Peyer's patch (tissue), 4 donors: Measurements from ENCODE around the gene PARVA. TPM values are rescaled to one million over a fixed set of nuclear protein-coding genes. Genes with fewer than 3 reads are reported as not detected.

ENCODE experiments used
- DNase-seq, 3 donors: peaks; one replicate each; pipeline ENCODE4 v3.0.0-alpha.2; 2017 to 2019
- H3K27ac ChIP-seq, 4 donors: fragments of 200-600 bp; sonication (generic); one replicate each; pipeline ENCODE4 v1.5.1; 2016 to 2019
- H3K27me3 ChIP-seq, 2 donors: fragments of 200-600 bp; sonication (generic); one replicate each; pipeline ENCODE4 v1.5.1; 2019
- H3K36me3 ChIP-seq, 3 donors: fragments of 200-600 bp; sonication (generic); one replicate each; pipeline ENCODE4 v1.5.1; 2016 to 2019
- H3K4me1 ChIP-seq, 4 donors: fragments of 200-600 bp; sonication (generic); one replicate each; pipeline ENCODE4 v1.5.1; 2016 to 2019
- H3K4me3 ChIP-seq, 4 donors: fragments of 200-600 bp; sonication (generic); 1 replicate in 3 of 4; 2 replicates in 1 of 4; pipeline ENCODE4 v1.5.1; 2016 to 2019; ENCODE audit warnings: mild to moderate bottlenecking in 1 of 4
- H3K9me3 ChIP-seq, 4 donors: fragments of 200-600 bp; sonication (generic); one replicate each; pipeline ENCODE4 v1.5.1; 2016 to 2019; ENCODE audit warnings: mild to moderate bottlenecking in 1 of 4
- CTCF ChIP-seq, 6 experiments: fragments of 450-650 bp in 4 of 6; fragments of 200-600 bp in 2 of 6; sonication (generic) in 1 of 6; IDR thresholded peaks; one replicate each; pipeline ENCODE4 v1.5.1; 2017 to 2019; ENCODE audit warnings: antibody characterized with exemption in 6 of 6, mild to moderate bottlenecking in 3 of 6, moderate library complexity in 1 of 6
- POLR2A ChIP-seq, 2 donors: fragments of 450-650 bp; IDR thresholded peaks; one replicate each; pipeline ENCODE4 v1.5.1; 2017; ENCODE audit warnings: antibody characterized with exemption in 2 of 2, mild to moderate bottlenecking in 2 of 2, moderate library complexity in 2 of 2
- total RNA-seq, 4 donors: library from RNA; depleted of rRNA; stranded (reverse); fragments of >200 nt; gene quantifications; one replicate each; pipeline ENCODE4 v1.1.0, GENCODE V29; 2016

PARVA gene
- total RNA-seq, 4 donors from 2014 or later = 13.7 to 35.5 (median 26.2) TPM

- Histone ChIP-seq H3K36me3 (no peaks in the 10 kb centered on the region), H3K4me1 (peaks cover 0 to 11% (median 0%) of the 10 kb centered on the region in 4 donors), H3K9me3 (no peaks in the 10 kb centered on the region), H3K27me3 (no peaks in the 10 kb centered on the region), H3K4me3 (no peak overlapping the region), H3K27ac (peak overlapping the region in 1 of 4 donors; percentile 99)
- TF ChIP-seq CTCF (IDR thresholded peaks at IDR 0.05) = no peak
- no peak for TF ChIP-seq POLR2A (IDR thresholded peaks at IDR 0.05)
- DNase-seq = no peak
These were observed 4.5 kb downstream of the PARVA start for GRCh38 chr11:12381875-12382274.

DNA sequence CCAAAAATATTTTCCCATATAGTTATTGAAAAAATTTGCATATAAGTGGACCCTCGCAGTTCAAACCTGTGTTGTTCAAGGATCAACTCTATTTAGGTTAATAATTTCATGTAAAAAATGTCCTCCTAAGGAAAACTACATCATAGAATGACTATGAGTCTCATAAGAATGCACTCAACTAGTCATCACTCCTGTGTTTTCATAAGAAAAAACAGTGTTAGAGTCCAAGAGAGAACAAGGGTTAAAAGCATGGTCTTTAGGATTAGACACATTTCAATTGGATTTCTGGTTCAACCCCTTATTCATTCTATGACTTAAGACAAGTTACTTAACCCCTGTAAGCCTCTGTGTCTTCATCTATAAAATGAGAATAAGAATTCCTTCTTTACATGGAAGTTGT is 5.1 kb downstream of the PARVA start:
- Histone ChIP-seq H3K27ac (peak overlapping the region in 1 of 4 donors; percentile 99), H3K4me1 (peaks cover 0 to 7% (median 0%) of the 10 kb centered on the region in 4 donors), H3K36me3 (no peaks in the 10 kb centered on the region), H3K4me3 (no peak overlapping the region), H3K9me3 (no peaks in the 10 kb centered on the region), H3K27me3 (no peaks in the 10 kb centered on the region)
- no peak for DNase-seq
- TF ChIP-seq CTCF (IDR thresholded peaks at IDR 0.05) (no peak), POLR2A (IDR thresholded peaks at IDR 0.05) (no peak)

GRCh38 chr11:12386309-12386708 is 8.9 kb downstream of the PARVA start:
- TF ChIP-seq CTCF (IDR thresholded peaks at IDR 0.05) = no peak
- TF ChIP-seq POLR2A (IDR thresholded peaks at IDR 0.05) = no peak
- Histone ChIP-seq H3K36me3 (no peaks in the 10 kb centered on the region), H3K27ac (peak overlapping the region in 2 of 4 donors; percentile 53 to 75), H3K4me3 (no peak overlapping the region), H3K27me3 (no peaks in the 10 kb centered on the region), H3K4me1 (peaks cover 0 to 15% (median 0%) of the 10 kb centered on the region in 4 donors), H3K9me3 (no peaks in the 10 kb centered on the region)
- no peak for DNase-seq

DNA sequence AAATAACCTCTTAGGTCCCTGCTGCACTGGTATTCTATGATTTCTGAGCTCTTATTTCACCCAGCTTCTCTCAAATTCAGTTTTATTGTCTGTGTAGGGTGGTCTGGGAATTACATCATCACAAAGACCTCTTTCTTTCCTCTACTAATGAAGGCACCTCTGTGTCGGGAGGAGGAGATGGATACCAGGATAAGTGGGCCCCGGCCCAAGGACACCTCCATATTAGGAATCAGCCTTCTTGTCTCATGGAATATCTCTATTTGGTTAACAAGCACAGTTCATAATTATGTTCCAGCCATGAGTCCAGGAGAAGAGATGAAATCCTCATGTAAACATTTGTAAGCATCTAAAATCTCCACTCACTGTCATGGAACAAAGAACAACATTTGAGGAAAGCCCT is 9.4 kb downstream of the PARVA start:
- Histone ChIP-seq H3K27me3 (no peaks in the 10 kb centered on the region), H3K4me1 (peaks cover 0 to 16% (median 0%) of the 10 kb centered on the region in 4 donors), H3K27ac (peak overlapping the region in 2 of 4 donors; percentile 53 to 75), H3K36me3 (no peaks in the 10 kb centered on the region), H3K4me3 (no peak overlapping the region), H3K9me3 (no peaks in the 10 kb centered on the region)
- no peak for TF ChIP-seq POLR2A (IDR thresholded peaks at IDR 0.05)
- no peak for TF ChIP-seq CTCF (IDR thresholded peaks at IDR 0.05)
- no peak for DNase-seq

DNA sequence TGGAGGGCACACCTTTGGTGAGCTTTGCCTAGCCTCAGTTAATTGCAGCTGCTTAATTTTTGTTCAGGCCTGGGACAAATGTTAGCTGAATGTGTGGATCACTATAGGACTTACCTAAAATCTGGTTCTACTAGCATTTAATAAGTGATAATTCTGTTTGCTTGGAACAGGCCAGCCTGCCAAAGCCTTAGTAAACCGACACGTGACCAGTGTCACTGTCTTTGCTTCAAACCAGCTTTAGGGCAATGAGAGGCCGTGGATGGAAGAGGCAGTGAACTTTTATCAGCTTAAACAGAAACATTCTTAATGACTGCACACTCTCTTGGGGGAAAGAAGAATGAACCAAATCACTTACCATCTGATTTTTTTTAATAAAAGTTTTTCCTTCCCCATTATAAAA is 10.8 kb downstream of the PARVA start:
- H3K27ac ChIP-seq = peak overlapping the region in 1 of 4 donors; percentile 75

More for the DNA sequence above, 10.8 kb downstream of the PARVA start:
- no peak for DNase-seq
- Histone ChIP-seq H3K27me3 (no peaks in the 10 kb centered on the region), H3K4me1 (peaks cover 0 to 16% (median 0%) of the 10 kb centered on the region in 4 donors), H3K36me3 (no peaks in the 10 kb centered on the region), H3K4me3 (no peak overlapping the region), H3K9me3 (no peaks in the 10 kb centered on the region)
- TF ChIP-seq POLR2A (IDR thresholded peaks at IDR 0.05) = no peak
- no peak for TF ChIP-seq CTCF (IDR thresholded peaks at IDR 0.05)
